IPS DF 6.9 (cell line): ENCODE results near the gene ENPP5.

Experiments used
- DNase-seq: peaks from one replicate; pipeline ENCODE4 v3.0.0-alpha.2; 2013; ENCODE audit warnings: low read depth, low spot score
- H3K27ac ChIP-seq: one replicate; pipeline ENCODE4 v1.5.1; 2013; ENCODE audit warnings: low read length, control low read depth
- H3K27me3 ChIP-seq: 2 replicates; pipeline ENCODE4 v1.6.1; 2013; ENCODE audit warnings: mild to moderate bottlenecking, low read length; ENCODE audit not compliant: control insufficient read depth, insufficient read depth
- H3K36me3 ChIP-seq: 2 replicates; pipeline ENCODE4 v1.6.1; 2013; ENCODE audit warnings: low read length; ENCODE audit not compliant: control insufficient read depth, insufficient read depth
- H3K4me1 ChIP-seq: 2 replicates; pipeline ENCODE4 v1.6.1; 2013; ENCODE audit warnings: low read length; ENCODE audit not compliant: control insufficient read depth, insufficient read depth
- H3K4me3 ChIP-seq: 2 replicates; pipeline ENCODE4 v1.5.1; 2013; ENCODE audit warnings: mild to moderate bottlenecking, low read length
- H3K9me3 ChIP-seq: 2 replicates; pipeline ENCODE4 v1.6.1; 2013; ENCODE audit warnings: low read length, inconsistent platforms; ENCODE audit not compliant: control insufficient read depth, insufficient read depth
- WGBS: extraction: QIAGEN DNeasy Blood & Tissue Kit; methylation state at CpG from one replicate; pipeline ENCODE4 v1.1.7; 2013; ENCODE audit warnings: mixed read lengths, missing lambda C conversion rate; ENCODE audit not compliant: insufficient read length, insufficient coverage; 5-methylcytosine and 5-hydroxymethylcytosine counted together

Gene ENPP5

GRCh38 chr6:46204880-46205650, 34.3 kb upstream of the ENPP5 start:
- WGBS: 83% methylated on average over 1 of the region's 29 CpGs
- DNase-seq: no peak
- Histone ChIP-seq H3K4me1 (no peaks in the 10 kb centered on the region), H3K27ac (no peak overlapping the region), H3K9me3 (no peaks in the 10 kb centered on the region), H3K27me3 (no peaks in the 10 kb centered on the region), H3K36me3 (no peaks in the 10 kb centered on the region), H3K4me3 (no peak overlapping the region)

- no peaks in the 10 kb centered on the region; the same call in 1 of the 2 replicates for H3K4me1 ChIP-seq
- H3K4me3 ChIP-seq: no peak overlapping the region
- no peaks in the 10 kb centered on the region for H3K9me3 ChIP-seq
- no peaks in the 10 kb centered on the region for H3K36me3 ChIP-seq
- DNase-seq: no peak
- H3K27me3 ChIP-seq: no peaks in the 10 kb centered on the region
- WGBS: no CpG with 5 or more reads among the region's 2 CpGs
- H3K27ac ChIP-seq: no peak overlapping the region
These were observed 32.8 kb upstream of the ENPP5 start for GRCh38 chr6:46203391-46204177.

DNA sequence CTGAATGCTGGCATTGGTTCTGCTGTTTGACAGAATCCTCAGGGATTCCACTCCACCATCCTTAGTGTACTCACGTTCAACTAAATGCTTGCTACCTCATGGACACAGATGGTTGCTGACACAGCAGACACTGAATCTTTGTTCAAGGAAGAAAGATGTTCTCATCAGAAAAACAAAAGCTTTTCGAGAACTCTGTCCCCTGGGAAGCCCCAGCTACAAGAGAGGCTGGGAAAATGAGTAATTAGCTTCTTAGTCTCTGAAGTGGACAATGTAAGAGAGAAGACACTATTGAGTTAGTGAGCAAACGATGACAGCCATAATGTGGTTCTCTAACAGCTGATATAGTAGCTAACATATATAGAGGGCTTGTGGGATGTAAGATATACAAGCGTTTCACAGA, 30.9 kb upstream of the ENPP5 start:
- no CpG with 5 or more reads among the region's 4 CpGs for WGBS
- H3K27me3 ChIP-seq: no peaks in the 10 kb centered on the region
- no peaks in the 10 kb centered on the region for H3K36me3 ChIP-seq
- no peak for DNase-seq
- no peaks in the 10 kb centered on the region for H3K9me3 ChIP-seq
- no peaks in the 10 kb centered on the region; the same call in 1 of the 2 replicates for H3K4me1 ChIP-seq
- no peak overlapping the region for H3K27ac ChIP-seq
- H3K4me3 ChIP-seq: no peak overlapping the region

- H3K36me3 ChIP-seq: no peaks in the 10 kb centered on the region
- H3K27me3 ChIP-seq: no peaks in the 10 kb centered on the region
- H3K27ac ChIP-seq: no peak overlapping the region
- no peak overlapping the region for H3K4me3 ChIP-seq
- DNase-seq: no peak
- no peaks in the 10 kb centered on the region for H3K9me3 ChIP-seq
- no CpG with 5 or more reads among the region's 5 CpGs for WGBS
- H3K4me1 ChIP-seq: no peaks in the 10 kb centered on the region; the same call in 1 of the 2 replicates
These were observed 28.6 kb upstream of the ENPP5 start for GRCh38 chr6:46199387-46199786.

- WGBS: no CpG with 5 or more reads among the region's 1 CpG
These were observed 21.2 kb upstream of the ENPP5 start for GRCh38 chr6:46191961-46192360.

GRCh38 chr6:46190889-46191288, 20.1 kb upstream of the ENPP5 start:
- Histone ChIP-seq H3K4me1 (no peaks in the 10 kb centered on the region), H3K4me3 (no peak overlapping the region), H3K27me3 (no peaks in the 10 kb centered on the region; the same call in 1 of the 2 replicates), H3K9me3 (no peaks in the 10 kb centered on the region), H3K27ac (no peak overlapping the region), H3K36me3 (no peaks in the 10 kb centered on the region)
- no CpG with 5 or more reads among the region's 4 CpGs for WGBS
- no peak for DNase-seq

More at GRCh38 chr6:46191961-46192360, 21.2 kb upstream of the ENPP5 start:
- no peaks in the 10 kb centered on the region; the same call in 1 of the 2 replicates for H3K27me3 ChIP-seq
- H3K27ac ChIP-seq: no peak overlapping the region
- no peaks in the 10 kb centered on the region for H3K9me3 ChIP-seq
- DNase-seq: no peak
- H3K4me1 ChIP-seq: no peaks in the 10 kb centered on the region; the same call in 1 of the 2 replicates
- no peak overlapping the region for H3K4me3 ChIP-seq
- no peaks in the 10 kb centered on the region for H3K36me3 ChIP-seq

DNA sequence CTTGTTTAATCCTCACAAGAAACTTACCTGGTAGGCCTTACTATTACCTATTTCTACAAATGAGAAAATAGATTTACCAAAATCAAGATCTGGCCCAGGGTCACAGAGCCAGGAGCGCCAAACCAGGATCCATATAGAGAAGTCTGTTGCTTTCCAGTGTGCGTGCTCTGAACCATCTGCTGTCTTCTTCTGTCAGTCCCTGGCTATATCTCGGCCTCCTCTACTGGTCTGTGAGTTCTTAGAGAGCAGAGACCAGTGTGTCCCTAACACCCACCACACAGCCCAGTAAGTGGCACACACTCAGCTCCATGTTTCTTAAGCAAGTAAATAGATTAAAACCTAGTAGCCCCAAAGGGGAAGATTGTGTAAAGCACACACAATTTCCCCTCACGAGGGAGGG, 18.9 kb upstream of the ENPP5 start:
- DNase-seq: no peak
- no peak overlapping the region for H3K4me3 ChIP-seq
- whole genome bisulfite sequencing: no CpG with 5 or more reads among the region's 4 CpGs
- no peaks in the 10 kb centered on the region for H3K36me3 ChIP-seq
- H3K9me3 ChIP-seq: no peaks in the 10 kb centered on the region
- no peak overlapping the region for H3K27ac ChIP-seq
- no peaks in the 10 kb centered on the region; the same call in 1 of the 2 replicates for H3K27me3 ChIP-seq
- no peaks in the 10 kb centered on the region for H3K4me1 ChIP-seq

DNA sequence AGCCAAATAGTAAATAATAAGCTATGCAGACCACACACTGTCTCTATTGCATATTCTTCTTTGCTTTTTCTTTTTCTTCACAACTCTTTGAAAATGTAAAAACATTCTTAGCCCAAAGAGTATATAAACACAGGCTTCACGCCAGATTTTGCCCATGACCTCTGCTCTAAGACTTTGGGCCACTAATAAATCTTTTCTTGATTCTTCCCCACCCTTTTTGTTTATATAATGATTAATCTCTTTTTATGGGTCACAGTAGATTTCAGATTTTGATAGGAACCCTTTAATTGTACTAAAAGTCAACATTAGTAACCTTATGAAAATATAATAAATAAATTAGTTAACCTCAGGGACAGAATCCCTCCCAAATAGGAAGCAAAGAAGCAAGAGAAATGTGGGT, 15.8 kb upstream of the ENPP5 start:
- no CpG with 5 or more reads among the region's 1 CpG for WGBS
- no peaks in the 10 kb centered on the region for H3K36me3 ChIP-seq
- DNase-seq: no peak
- H3K9me3 ChIP-seq: no peaks in the 10 kb centered on the region
- no peaks in the 10 kb centered on the region for H3K4me1 ChIP-seq
- no peak overlapping the region for H3K27ac ChIP-seq
- no peaks in the 10 kb centered on the region; the same call in 1 of the 2 replicates for H3K27me3 ChIP-seq
- no peak overlapping the region for H3K4me3 ChIP-seq

DNA sequence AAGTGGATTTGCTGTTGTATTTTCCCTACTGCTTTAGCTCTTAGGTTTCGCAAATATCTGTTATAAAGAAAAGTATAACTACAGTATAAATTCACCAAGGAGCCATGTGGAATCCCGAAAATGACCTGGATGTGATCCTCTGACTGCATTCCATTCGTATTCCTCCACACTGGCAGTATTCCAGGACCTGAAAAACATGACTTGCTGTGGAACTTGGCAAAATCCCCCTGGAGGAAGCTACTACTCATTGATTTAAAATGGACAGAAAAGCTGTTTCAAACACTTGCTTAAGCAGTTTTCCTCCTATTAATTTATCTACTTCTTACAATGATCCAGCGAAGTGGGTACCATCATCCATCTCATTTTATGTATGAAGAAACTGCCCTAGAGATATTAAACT, 13.3 kb upstream of the ENPP5 start:
- WGBS: no CpG with 5 or more reads among the region's 4 CpGs
- Histone ChIP-seq H3K4me3 (no peak overlapping the region), H3K36me3 (no peaks in the 10 kb centered on the region), H3K27ac (no peak overlapping the region), H3K27me3 (no peaks in the 10 kb centered on the region), H3K9me3 (no peaks in the 10 kb centered on the region), H3K4me1 (no peaks in the 10 kb centered on the region)
- DNase-seq: no peak

GRCh38 chr6:46175976-46176375, 5.2 kb upstream of the ENPP5 start:
- Histone ChIP-seq H3K27ac (no peak overlapping the region), H3K27me3 (no peaks in the 10 kb centered on the region), H3K4me3 (no peak overlapping the region), H3K9me3 (no peaks in the 10 kb centered on the region), H3K4me1 (no peaks in the 10 kb centered on the region), H3K36me3 (no peaks in the 10 kb centered on the region)
- no CpG with 5 or more reads among the region's 3 CpGs for WGBS
- DNase-seq: no peak
